Breast epithelium (tissue), 3 donors: ENCODE results near the gene UQCRQ.

Experiments
- CTCF ChIP-seq, 3 donors: fragments of 450-650 bp; IDR thresholded peaks; one replicate each; pipeline ENCODE4 v1.5.1; 2016 to 2017; ENCODE audit warnings: antibody characterized with exemption in 3 of 3, mild to moderate bottlenecking in 3 of 3, moderate library complexity in 3 of 3
- POLR2AphosphoS5 ChIP-seq, 3 donors: sonication (generic); formaldehyde crosslinking; IDR thresholded peaks; one replicate each; pipeline ENCODE4 v1.6.1; 2017; ENCODE audit warnings: antibody characterized with exemption in 3 of 3

- TF ChIP-seq CTCF (IDR thresholded peaks at IDR 0.05) (no peak), POLR2AphosphoS5 (IDR thresholded peaks at IDR 0.05) (no peak)
These were observed 12.7 kb upstream of the UQCRQ start for GRCh38 chr5:132853790-132854189.
